ENCODE results near the gene IGF2R. TPM values are rescaled to one million over a fixed set of nuclear protein-coding genes. Genes with fewer than 3 reads are reported as not detected.
"Not testable (repeated sequence)": the region's sequence is repeated elsewhere in the genome, so short reads cannot be mapped to it uniquely, and the experiment has no call there.

Gene IGF2R
- total RNA-seq, 1 experiment from 2014 or later: 75.3 TPM

GRCh38 chr6:160089534-160089897 is 120.6 kb downstream of the IGF2R start:
- ATAC-seq (no peak), DNase-seq (ENCODE audit: low spot score) (no peak)
- Mint-ChIP-seq H3K4me3 (no peak overlapping the region), H3K4me1 (no peaks in the 10 kb centered on the region), H3K27me3 (ENCODE audit: low read depth) (no peaks in the 10 kb centered on the region), H3K36me3 (peaks cover 75% of the 10 kb centered on the region), H3K27ac (no peak overlapping the region), H3K9me3 (no peaks in the 10 kb centered on the region)
- ChIA-PET CTCF (no interaction called here), POLR2A (no interaction called here)
- no peak for TF ChIP-seq ATF3 (CRISPR knock-in tag; conservative IDR thresholded peaks at IDR 0.05)
- no peak for TF ChIP-seq NR2C2 (CRISPR knock-in tag; IDR thresholded peaks at IDR 0.05)
- TF ChIP-seq CTCF (IDR thresholded peaks at IDR 0.05): no peak
- TF ChIP-seq NR1H2 (CRISPR knock-in tag; IDR thresholded peaks at IDR 0.05): no peak
- no peak for TF ChIP-seq RELA (CRISPR knock-in tag; IDR thresholded peaks at IDR 0.05; ENCODE audit: borderline replicate concordance)
- no peak for TF ChIP-seq E2F4 (CRISPR knock-in tag; IDR thresholded peaks at IDR 0.05; ENCODE audit: borderline replicate concordance, low read depth)
- TF ChIP-seq ZNF512 (CRISPR knock-in tag; IDR thresholded peaks at IDR 0.05; ENCODE audit: borderline replicate concordance): no peak
- no peak for TF ChIP-seq NFE2L1 (CRISPR knock-in tag; IDR thresholded peaks at IDR 0.05)
- TF ChIP-seq ARID4B (CRISPR knock-in tag; IDR thresholded peaks at IDR 0.05; ENCODE audit: borderline replicate concordance): no peak
- no peak for TF ChIP-seq ETV6 (CRISPR knock-in tag; IDR thresholded peaks at IDR 0.05)
- TF ChIP-seq HMGA2 (CRISPR knock-in tag; IDR thresholded peaks at IDR 0.05): no peak
- TF ChIP-seq ZNF317 (CRISPR knock-in tag; IDR thresholded peaks at IDR 0.05; ENCODE audit: borderline replicate concordance, low read depth): no peak
- no peak for TF ChIP-seq FOXK1 (CRISPR knock-in tag; IDR thresholded peaks at IDR 0.05)

GRCh38 chr6:160090442-160091239 is 121.8 kb downstream of the IGF2R start:
- H3K4me3 Mint-ChIP-seq; CTCF ChIA-PET; H3K27ac Mint-ChIP-seq; DNase-seq (ENCODE audit: low spot score); H3K4me1 Mint-ChIP-seq; POLR2A ChIA-PET; H3K27me3 Mint-ChIP-seq (ENCODE audit: low read depth); H3K9me3 Mint-ChIP-seq; ATAC-seq: not testable (repeated sequence)
- H3K36me3 Mint-ChIP-seq: peaks cover 68% of the 10 kb centered on the region

- H3K36me3 Mint-ChIP-seq: peaks cover 71% of the 10 kb centered on the region
- ATAC-seq, H3K27ac Mint-ChIP-seq: not testable (repeated sequence)
These were observed 123.3 kb downstream of the IGF2R start for GRCh38 chr6:160092176-160092575.

More at GRCh38 chr6:160092176-160092575, 123.3 kb downstream of the IGF2R start:
- POLR2A ChIA-PET; H3K9me3 Mint-ChIP-seq; CTCF ChIA-PET; H3K4me1 Mint-ChIP-seq; DNase-seq (ENCODE audit: low spot score); H3K4me3 Mint-ChIP-seq; H3K27me3 Mint-ChIP-seq (ENCODE audit: low read depth): not testable (repeated sequence)
